Stimulated activated CD8-positive, alpha-beta memory T cell treated with anti-CD3 and anti-CD28 coated beads, Interleukin-12 subunit alpha, Interleukin-12 subunit beta, amount 100 ng/mL, for 24 hours (primary cell): ENCODE results near the gene XRCC5.
"Not testable (repeated sequence)": the region's sequence is repeated elsewhere in the genome, so short reads cannot be mapped to it uniquely, and the experiment has no call there.

Experiments
- DNase-seq: peaks from one replicate; pipeline ENCODE4 v3.0.0-alpha.2; 2020; ENCODE audit errors: extremely low read depth

Gene XRCC5

GRCh38 chr2:216117561-216118340 is 8.6 kb downstream of the XRCC5 start:
- DNase-seq = no peak

- no peak for DNase-seq
These were observed 9.3 kb downstream of the XRCC5 start for GRCh38 chr2:216118474-216118873.

- DNase-seq = no peak
These were observed 10.0 kb downstream of the XRCC5 start for GRCh38 chr2:216119146-216119545.

- DNase-seq = no peak
These were observed 10.8 kb downstream of the XRCC5 start for GRCh38 chr2:216119986-216120385.

- no peak for DNase-seq
These were observed 12.1 kb downstream of the XRCC5 start for GRCh38 chr2:216121255-216121654.

- DNase-seq = no peak
These were observed 17.8 kb downstream of the XRCC5 start for GRCh38 chr2:216126943-216127342.

GRCh38 chr2:216130346-216130971 is 21.3 kb downstream of the XRCC5 start:
- DNase-seq = no peak

GRCh38 chr2:216131175-216131926 is 22.2 kb downstream of the XRCC5 start:
- no peak for DNase-seq

GRCh38 chr2:216132585-216132984 is 23.4 kb downstream of the XRCC5 start:
- no peak for DNase-seq

GRCh38 chr2:216133397-216133796 is 24.2 kb downstream of the XRCC5 start:
- no peak for DNase-seq

- DNase-seq = no peak
These were observed 25.9 kb downstream of the XRCC5 start for GRCh38 chr2:216134958-216135541.

GRCh38 chr2:216139884-216140283 is 30.7 kb downstream of the XRCC5 start:
- DNase-seq = no peak

GRCh38 chr2:216141516-216141915 is 32.4 kb downstream of the XRCC5 start:
- not testable (repeated sequence) for DNase-seq

- DNase-seq = no peak
These were observed 33.4 kb downstream of the XRCC5 start for GRCh38 chr2:216142540-216142939.

GRCh38 chr2:216144372-216144771 is 35.2 kb downstream of the XRCC5 start:
- DNase-seq = no peak

GRCh38 chr2:216144857-216145256 is 35.7 kb downstream of the XRCC5 start:
- DNase-seq = no peak

- DNase-seq = no peak
These were observed 37.4 kb downstream of the XRCC5 start for GRCh38 chr2:216146573-216146972.

GRCh38 chr2:216147172-216148131 is 38.3 kb downstream of the XRCC5 start:
- no peak for DNase-seq

- DNase-seq = no peak
These were observed 39.8 kb downstream of the XRCC5 start for GRCh38 chr2:216148983-216149382.

- no peak for DNase-seq
These were observed 40.6 kb downstream of the XRCC5 start for GRCh38 chr2:216149741-216150140.
